ENCODE results near the gene RSPH6A.

DNA sequence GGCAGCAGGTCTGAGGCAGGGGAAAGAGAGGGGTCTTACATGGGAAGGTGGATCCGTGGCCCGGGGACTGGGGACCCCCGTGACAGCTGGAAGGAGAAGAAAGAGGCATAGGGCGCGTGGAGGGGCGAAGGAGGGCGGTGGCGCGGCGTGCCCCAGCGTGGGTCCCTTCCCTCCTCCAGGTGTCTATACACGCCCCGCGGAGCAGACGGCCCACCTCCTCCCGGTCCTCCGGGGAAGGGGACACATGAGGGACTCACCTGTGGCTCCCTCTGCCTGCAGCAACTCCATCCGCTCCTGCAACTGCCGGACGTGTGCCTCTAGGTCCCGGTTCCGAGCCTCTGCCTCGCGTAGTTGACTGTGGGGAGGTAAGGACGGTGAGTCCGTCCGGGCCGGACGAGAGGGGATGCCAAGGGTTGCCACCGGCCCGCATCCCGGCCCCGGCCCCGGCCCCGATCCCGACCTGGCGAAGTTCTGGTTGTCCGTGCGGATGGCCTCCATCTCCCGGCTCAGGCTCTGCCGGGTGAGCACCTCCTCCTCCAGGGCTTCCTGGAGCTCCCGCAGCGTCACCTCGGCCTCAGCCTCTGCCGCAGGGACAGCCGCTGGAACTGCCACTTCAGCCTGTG lies 43.7 kb downstream of the RSPH6A start:
- TF ChIP-seq, protein P1, sequence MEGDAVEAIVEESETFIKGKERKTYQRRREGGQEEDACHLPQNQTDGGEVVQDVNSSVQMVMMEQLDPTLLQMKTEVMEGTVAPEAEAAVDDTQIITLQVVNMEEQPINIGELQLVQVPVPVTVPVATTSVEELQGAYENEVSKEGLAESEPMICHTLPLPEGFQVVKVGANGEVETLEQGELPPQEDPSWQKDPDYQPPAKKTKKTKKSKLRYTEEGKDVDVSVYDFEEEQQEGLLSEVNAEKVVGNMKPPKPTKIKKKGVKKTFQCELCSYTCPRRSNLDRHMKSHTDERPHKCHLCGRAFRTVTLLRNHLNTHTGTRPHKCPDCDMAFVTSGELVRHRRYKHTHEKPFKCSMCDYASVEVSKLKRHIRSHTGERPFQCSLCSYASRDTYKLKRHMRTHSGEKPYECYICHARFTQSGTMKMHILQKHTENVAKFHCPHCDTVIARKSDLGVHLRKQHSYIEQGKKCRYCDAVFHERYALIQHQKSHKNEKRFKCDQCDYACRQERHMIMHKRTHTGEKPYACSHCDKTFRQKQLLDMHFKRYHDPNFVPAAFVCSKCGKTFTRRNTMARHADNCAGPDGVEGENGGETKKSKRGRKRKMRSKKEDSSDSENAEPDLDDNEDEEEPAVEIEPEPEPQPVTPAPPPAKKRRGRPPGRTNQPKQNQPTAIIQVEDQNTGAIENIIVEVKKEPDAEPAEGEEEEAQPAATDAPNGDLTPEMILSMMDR (IDR thresholded peaks at IDR 0.05) = no peak
- TF ChIP-seq EP300 (IDR thresholded peaks at IDR 0.05) (no peak), POLR2A (IDR thresholded peaks at IDR 0.05) (no peak)
